AG04449 (cell line): Measurements from ENCODE around the gene OVCA2.

ENCODE experiments used
- CTCF ChIA-PET: fragments of 350-600 bp; formaldehyde crosslinking; extraction: SDS; loops from one replicate; lab custom pipeline; 2021; ENCODE audit warnings: antibody characterized with exemption; lab: Yijun Ruan, JAX
- POLR2A ChIA-PET: fragments of 400-600, 350-600 bp; formaldehyde crosslinking; extraction: SDS; loops from one replicate; lab custom pipeline; 2020; ENCODE audit warnings: antibody characterized with exemption, inconsistent platforms; lab: Yijun Ruan, JAX
- DNase-seq: peaks from one replicate; pipeline ENCODE4 v3.0.0-alpha.2; 2010; ENCODE audit warnings: low read depth, low spot score
- H3K4me3 ChIP-seq: 2 replicates; pipeline ENCODE4 v1.5.1; 2011; ENCODE audit warnings: low read depth, mild to moderate bottlenecking, control low read depth, low read length
- TF ChIP-seq, protein P1 (sequence below): IDR thresholded peaks from one replicate; pipeline ENCODE4 v1.5.1; 2011; ENCODE audit warnings: mild to moderate bottlenecking, moderate library complexity, low read length, control low read depth, inconsistent platforms; ENCODE audit not compliant: insufficient read depth; ENCODE audit errors: missing control alignments

OVCA2 gene

DNA sequence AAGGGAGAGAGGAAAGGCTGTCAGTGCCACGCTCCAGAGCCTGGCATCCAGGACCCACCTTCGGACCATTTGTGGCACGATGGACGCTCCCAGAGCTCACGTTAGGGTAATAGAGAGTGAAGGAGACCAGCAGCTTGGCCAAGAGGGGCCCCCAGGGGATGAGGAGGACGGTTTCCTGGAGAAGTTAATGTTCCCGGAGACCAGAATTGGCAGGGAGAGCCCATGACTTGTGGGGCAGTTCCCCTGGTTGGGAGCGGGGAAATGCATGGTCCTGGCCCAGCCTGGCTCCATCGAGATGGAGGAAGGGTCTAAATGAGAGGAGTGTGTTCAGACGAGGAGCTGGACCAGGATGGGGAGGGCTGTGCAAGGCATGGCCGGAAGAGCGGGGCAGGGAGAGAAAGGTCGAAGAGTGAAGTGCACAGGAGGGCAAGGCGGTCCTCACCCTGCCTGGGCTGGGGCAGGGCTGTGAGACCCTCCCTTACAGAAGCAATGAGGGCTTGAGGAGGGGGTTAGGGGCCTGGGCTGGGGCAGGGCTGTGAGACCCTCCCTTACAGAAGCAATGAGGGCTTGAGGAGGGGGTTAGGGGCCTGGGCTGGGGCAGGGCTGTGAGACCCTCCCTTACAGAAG is 10.2 kb downstream of the OVCA2 start:
- ChIA-PET POLR2A (interaction anchor here (0.9 kb wide), 1 partner anchor 38 kb away, joined by 3 read pairs; no protein-coding TSS in a partner anchor), CTCF (interaction anchor here (0.5 to 1.9 kb wide), 12 partner anchors 26 to 364 kb away, joined by 3 to 20 read pairs (median 4); no protein-coding TSS in a partner anchor)
- no peak for DNase-seq

DNA sequence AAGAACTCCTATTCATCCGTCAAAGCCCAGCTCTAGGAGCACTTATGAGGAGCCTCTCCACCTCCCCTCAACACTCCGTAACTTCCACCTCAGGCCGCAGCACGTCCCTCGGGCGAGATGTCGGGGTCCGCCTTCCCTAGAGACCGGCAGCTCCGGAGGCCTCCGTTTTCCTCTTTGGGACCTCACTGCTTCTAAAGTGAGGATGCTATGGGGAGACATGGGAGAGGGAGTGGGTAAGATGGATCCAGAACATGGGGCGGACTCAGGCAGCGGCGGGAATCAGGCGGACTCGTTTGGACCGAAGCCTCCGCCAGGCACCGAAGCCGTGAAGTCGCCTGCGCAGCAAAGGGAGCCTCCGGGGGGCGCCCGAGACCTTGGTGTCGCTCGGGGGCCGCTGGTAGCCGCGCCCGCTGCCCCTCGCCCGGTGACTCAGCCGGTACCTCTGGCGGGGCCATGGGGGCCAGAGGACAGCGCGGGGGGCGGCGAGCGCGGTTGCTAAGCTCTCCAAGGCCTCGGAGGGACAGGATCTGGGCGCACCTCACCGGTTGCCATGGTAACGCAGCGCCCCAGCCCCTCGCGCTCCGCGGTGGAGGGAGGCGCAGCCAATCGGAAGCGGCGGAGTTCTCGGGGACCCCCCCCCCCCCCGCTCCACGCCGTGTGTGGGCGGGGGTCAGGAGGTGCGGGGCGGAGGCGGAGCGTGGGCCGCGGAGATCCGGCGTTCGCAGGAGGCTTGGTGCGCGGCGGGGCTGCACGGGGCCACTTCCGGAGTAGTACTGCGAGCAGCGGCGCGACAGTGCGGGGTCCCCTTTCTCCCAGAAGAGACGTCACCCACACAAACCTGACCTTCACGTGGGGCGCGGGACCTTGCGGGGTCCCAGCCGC is 11.8 kb downstream of the OVCA2 start:
- POLR2A ChIA-PET, result interaction anchor here (0.7 to 5.1 kb wide), 3 partner anchors 28 to 191 kb away, joined by 5 to 59 read pairs (median 28); no protein-coding TSS in a partner anchor
- TF ChIP-seq, protein P1, sequence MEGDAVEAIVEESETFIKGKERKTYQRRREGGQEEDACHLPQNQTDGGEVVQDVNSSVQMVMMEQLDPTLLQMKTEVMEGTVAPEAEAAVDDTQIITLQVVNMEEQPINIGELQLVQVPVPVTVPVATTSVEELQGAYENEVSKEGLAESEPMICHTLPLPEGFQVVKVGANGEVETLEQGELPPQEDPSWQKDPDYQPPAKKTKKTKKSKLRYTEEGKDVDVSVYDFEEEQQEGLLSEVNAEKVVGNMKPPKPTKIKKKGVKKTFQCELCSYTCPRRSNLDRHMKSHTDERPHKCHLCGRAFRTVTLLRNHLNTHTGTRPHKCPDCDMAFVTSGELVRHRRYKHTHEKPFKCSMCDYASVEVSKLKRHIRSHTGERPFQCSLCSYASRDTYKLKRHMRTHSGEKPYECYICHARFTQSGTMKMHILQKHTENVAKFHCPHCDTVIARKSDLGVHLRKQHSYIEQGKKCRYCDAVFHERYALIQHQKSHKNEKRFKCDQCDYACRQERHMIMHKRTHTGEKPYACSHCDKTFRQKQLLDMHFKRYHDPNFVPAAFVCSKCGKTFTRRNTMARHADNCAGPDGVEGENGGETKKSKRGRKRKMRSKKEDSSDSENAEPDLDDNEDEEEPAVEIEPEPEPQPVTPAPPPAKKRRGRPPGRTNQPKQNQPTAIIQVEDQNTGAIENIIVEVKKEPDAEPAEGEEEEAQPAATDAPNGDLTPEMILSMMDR, result peak; percentile 84
- peak overlapping the region; percentile 56 for H3K4me3 ChIP-seq
- DNase-seq, result no peak
- CTCF ChIA-PET, result interaction anchor here (0.6 to 8.5 kb wide), 38 partner anchors 8 to 362 kb away, joined by 3 to 348 read pairs (median 5); partner anchors contain the start of gene TSR1

More for the DNA sequence above, 10.2 kb downstream of the OVCA2 start:
- no peak overlapping the region for H3K4me3 ChIP-seq
- TF ChIP-seq, protein P1, result no peak

DNA sequence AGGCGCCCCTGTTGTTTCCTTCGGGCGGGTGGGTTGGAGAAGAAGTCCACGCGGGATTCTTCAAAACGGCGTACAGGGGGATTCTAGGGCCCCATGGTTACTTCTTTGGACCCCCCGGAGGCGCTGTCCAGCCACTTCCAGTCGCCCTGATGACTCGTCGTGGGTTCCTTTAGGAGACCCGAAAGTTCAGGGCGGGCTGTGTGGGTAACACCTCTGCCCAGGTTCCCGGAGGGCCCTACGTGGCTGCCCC is 12.4 kb downstream of the OVCA2 start:
- TF ChIP-seq, protein P1, result no peak
- ChIA-PET POLR2A (interaction anchor here (0.5 to 5.1 kb wide), 12 partner anchors 14 to 249 kb away, joined by 3 to 59 read pairs (median 6); partner anchors contain the start of genes SMG6 and SRR), CTCF (interaction anchor here (0.6 to 8.5 kb wide), 53 partner anchors 8 to 362 kb away, joined by 3 to 348 read pairs (median 4); no protein-coding TSS in a partner anchor)
- peak overlapping the region; percentile 56 for H3K4me3 ChIP-seq
- no peak for DNase-seq

DNA sequence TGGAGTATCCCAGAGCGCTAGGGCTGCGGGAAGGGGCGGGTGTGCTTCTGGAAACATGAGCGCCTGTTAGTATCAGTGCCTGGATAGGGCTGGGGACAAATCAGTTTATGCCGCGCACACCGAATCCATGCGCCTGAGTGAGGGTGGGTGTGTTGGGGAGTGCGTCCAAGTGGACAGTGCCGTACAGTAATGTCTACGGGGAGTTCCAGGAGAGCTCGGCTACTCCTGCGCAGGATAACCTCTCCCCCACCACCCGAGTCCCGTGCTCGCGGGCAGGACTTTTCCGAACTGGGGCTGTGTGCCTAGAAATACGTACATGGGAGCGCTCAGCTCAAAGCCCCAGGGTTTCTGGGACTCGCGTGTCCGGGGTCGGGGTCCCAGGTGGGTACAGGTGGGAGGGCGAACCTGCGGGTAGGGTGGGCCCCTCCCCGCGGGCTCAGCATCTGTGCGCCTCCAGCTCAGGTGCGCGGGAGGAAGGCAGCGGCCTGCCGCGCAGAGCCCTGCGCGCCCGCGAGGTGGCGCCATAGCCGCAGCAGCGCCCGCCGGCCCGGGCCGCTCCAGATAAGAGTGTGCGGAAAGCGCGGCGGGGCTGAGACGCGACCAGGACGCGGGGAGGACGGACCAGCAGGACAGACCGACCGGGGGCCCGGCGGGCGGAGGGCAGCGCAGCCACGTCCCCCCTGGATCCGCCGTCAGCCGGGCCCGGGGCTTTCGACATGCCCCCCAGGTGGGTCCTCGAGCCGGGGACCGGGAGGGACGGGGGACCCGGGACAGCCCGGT is 12.9 kb downstream of the OVCA2 start, which contains the start of gene HIC1:
TSS of gene HIC1 (plus strand) at position 592 of the 780 bp plus-strand sequence. CDS start 1,588 bp downstream, outside the sequence.
- CTCF ChIA-PET, result interaction anchor here (0.6 to 8.5 kb wide), 59 partner anchors 9 to 361 kb away, joined by 3 to 348 read pairs (median 4); no protein-coding TSS in a partner anchor
- DNase-seq, result no peak
- H3K4me3 ChIP-seq, result peak within 1 kb of the TSS; percentile 66
- POLR2A ChIA-PET, result interaction anchor here (0.5 to 5.1 kb wide), 25 partner anchors 10 to 351 kb away, joined by 3 to 59 read pairs (median 4); partner anchors contain the start of genes SMG6 and SRR
- TF ChIP-seq, protein P1, result peak; percentile 73

DNA sequence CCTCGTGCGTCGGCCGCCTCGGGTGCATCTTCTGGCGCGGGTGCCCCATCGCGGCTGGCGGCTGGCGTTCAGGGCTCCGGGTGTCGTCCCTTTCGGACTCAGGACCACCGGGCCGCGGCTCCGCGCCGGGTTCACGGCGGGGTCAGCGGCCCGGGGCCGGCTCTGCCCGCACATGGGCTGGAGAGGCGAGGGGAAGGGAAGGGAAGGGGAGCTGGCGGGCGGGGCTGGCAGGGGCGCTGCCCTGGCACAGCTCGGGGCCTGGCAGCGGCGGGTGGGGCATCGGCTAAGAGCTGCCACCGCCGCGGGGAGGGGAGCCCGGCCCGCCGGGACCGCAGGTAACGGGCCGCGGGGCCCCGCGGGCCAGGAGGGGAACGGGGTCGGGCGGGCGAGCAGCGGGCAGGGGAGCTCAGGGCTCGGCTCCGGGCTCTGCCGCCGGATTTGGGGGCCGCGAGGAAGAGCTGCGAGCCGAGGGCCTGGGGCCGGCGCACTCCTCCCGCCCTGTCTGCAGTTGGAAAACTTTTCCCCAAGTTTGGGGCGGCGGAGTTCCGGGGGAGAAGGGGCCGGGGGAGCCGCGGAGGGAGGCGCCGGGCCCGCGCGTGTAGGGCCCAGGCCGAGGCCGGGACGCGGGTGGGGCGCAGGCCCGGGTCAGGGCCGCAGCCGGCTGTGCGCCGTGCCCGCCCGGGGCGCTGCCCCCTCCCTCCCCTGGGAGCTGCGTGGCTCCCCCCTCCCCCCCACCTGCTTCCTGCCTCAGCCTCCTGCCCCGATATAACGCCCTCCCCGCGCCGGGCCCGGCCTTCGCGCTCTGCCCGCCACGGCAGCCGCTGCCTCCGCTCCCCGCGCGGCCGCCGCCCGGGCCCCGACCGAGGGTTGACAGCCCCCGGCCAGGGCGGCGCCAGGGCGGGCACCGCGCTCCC is 13.7 kb downstream of the OVCA2 start:
- POLR2A ChIA-PET, result interaction anchor here (0.6 to 5.1 kb wide), 27 partner anchors 9 to 350 kb away, joined by 3 to 59 read pairs (median 4); partner anchors contain the start of genes SMG6 and SRR
- CTCF ChIA-PET, result interaction anchor here (0.6 to 8.5 kb wide), 39 partner anchors 11 to 315 kb away, joined by 3 to 348 read pairs (median 5); partner anchors contain the start of gene TSR1
- peak overlapping the region; percentile 66 for H3K4me3 ChIP-seq
- TF ChIP-seq, protein P1, result no peak
- no peak for DNase-seq
